H9 (cell line): ENCODE results near the gene ARHGEF17. TPM values are rescaled to one million over a fixed set of nuclear protein-coding genes. Genes with fewer than 3 reads are reported as not detected.
A peak's percentile ranks its signal among the peaks of the same experiment; 100 is the strongest.

Source experiments
- DNase-seq: peaks from one replicate; pipeline ENCODE4 v3.0.0-alpha.2; 2017
- H2AFZ ChIP-seq: one replicate; pipeline ENCODE4 v1.6.1; 2013; ENCODE audit warnings: mild to moderate bottlenecking, low read length, control low read depth, moderate library complexity
- H2AK5ac ChIP-seq: 2 replicates; pipeline ENCODE4 v1.6.1; 2013; ENCODE audit warnings: low read length, control low read depth, mixed read lengths; ENCODE audit not compliant: insufficient read length
- H2BK120ac ChIP-seq: one replicate; pipeline ENCODE4 v1.6.1; 2013; ENCODE audit warnings: low read depth, mild to moderate bottlenecking, low read length, control low read depth, inconsistent platforms; ENCODE audit not compliant: poor library complexity, severe bottlenecking
- H2BK12ac ChIP-seq: 2 replicates; pipeline ENCODE4 v1.6.1; 2013; ENCODE audit warnings: low read length, control low read depth, mixed read lengths, low read depth; ENCODE audit not compliant: insufficient read length
- H2BK15ac ChIP-seq: 2 replicates; pipeline ENCODE4 v1.6.1; 2013; ENCODE audit warnings: low read depth, low read length, control low read depth
- H2BK20ac ChIP-seq: one replicate; pipeline ENCODE4 v1.6.1; 2013; ENCODE audit warnings: low read depth, mild to moderate bottlenecking, low read length, control low read depth, inconsistent platforms; ENCODE audit not compliant: poor library complexity, severe bottlenecking
- H2BK5ac ChIP-seq: 2 replicates; pipeline ENCODE4 v1.6.1; 2013; ENCODE audit warnings: low read length, control low read depth, mixed read lengths; ENCODE audit not compliant: insufficient read length
- H3K14ac ChIP-seq: 2 replicates; pipeline ENCODE4 v1.6.1; 2013; ENCODE audit warnings: low read length, control low read depth; ENCODE audit not compliant: insufficient read depth
- H3K18ac ChIP-seq: 2 replicates; pipeline ENCODE4 v1.6.1; 2013; ENCODE audit warnings: low read depth, mild to moderate bottlenecking, mixed read lengths, low read length, control low read depth; ENCODE audit not compliant: insufficient read length
- H3K23ac ChIP-seq: 2 replicates; pipeline ENCODE4 v1.6.1; 2013; ENCODE audit warnings: low read length, control low read depth, mixed read lengths, low read depth; ENCODE audit not compliant: insufficient read length
- H3K23me2 ChIP-seq: 2 replicates; pipeline ENCODE4 v1.6.1; 2013; ENCODE audit warnings: low read depth, mild to moderate bottlenecking, mixed read lengths, low read length, control low read depth; ENCODE audit not compliant: insufficient read length, poor library complexity, severe bottlenecking
- H3K27ac ChIP-seq: 2 replicates; pipeline ENCODE4 v1.5.1; 2013; ENCODE audit warnings: low read length, control low read depth, mixed read lengths, low read depth; ENCODE audit not compliant: insufficient read length
- H3K27me3 ChIP-seq: 2 replicates; pipeline ENCODE4 v1.6.1; 2013; ENCODE audit warnings: low read length, control low read depth, inconsistent platforms; ENCODE audit not compliant: insufficient read depth
- H3K4ac ChIP-seq: 2 replicates; pipeline ENCODE4 v1.6.1; 2013; ENCODE audit warnings: low read depth, mild to moderate bottlenecking, control low read depth, inconsistent platforms, low read length, moderate library complexity
- H3K4me1 ChIP-seq: 2 replicates; pipeline ENCODE4 v1.6.1; 2013; ENCODE audit warnings: low read length, control low read depth, inconsistent platforms; ENCODE audit not compliant: insufficient read depth
- H3K4me2 ChIP-seq: 2 replicates; pipeline ENCODE4 v1.6.1; 2013; ENCODE audit warnings: low read length, control low read depth, mixed read lengths; ENCODE audit not compliant: insufficient read length, insufficient read depth
- H3K56ac ChIP-seq: 2 replicates; pipeline ENCODE4 v1.6.1; 2013; ENCODE audit warnings: low read depth, mild to moderate bottlenecking, mixed read lengths, low read length, control low read depth; ENCODE audit not compliant: insufficient read length
- H3K79me1 ChIP-seq: 2 replicates; pipeline ENCODE4 v1.6.1; 2013; ENCODE audit warnings: low read depth, mild to moderate bottlenecking, moderate library complexity, low read length, control low read depth, inconsistent platforms; ENCODE audit not compliant: insufficient read depth, poor library complexity, severe bottlenecking
- H3K79me2 ChIP-seq: 2 replicates; pipeline ENCODE4 v1.6.1; 2013; ENCODE audit warnings: low read length, control low read depth, inconsistent platforms; ENCODE audit not compliant: insufficient read depth
- H3K9ac ChIP-seq: 2 replicates; pipeline ENCODE4 v1.6.1; 2013; ENCODE audit warnings: low read length, control low read depth, mixed read lengths; ENCODE audit not compliant: insufficient read length; ENCODE audit errors: extremely low read depth
- H3K9me3 ChIP-seq: one replicate; pipeline ENCODE4 v1.6.1; 2013; ENCODE audit warnings: low read depth, low read length, inconsistent platforms; ENCODE audit not compliant: control insufficient read depth
- H3T11ph ChIP-seq: one replicate; pipeline ENCODE4 v1.6.1; 2013; ENCODE audit warnings: mild to moderate bottlenecking, low read length, control low read depth, inconsistent platforms
- H4K20me1 ChIP-seq: one replicate; pipeline ENCODE4 v1.6.1; 2013; ENCODE audit not compliant: control insufficient read depth, insufficient read length, insufficient read depth
- H4K5ac ChIP-seq: 2 replicates; pipeline ENCODE4 v1.6.1; 2013; ENCODE audit warnings: low read depth, mild to moderate bottlenecking, mixed read lengths, low read length, control low read depth; ENCODE audit not compliant: insufficient read length
- H4K8ac ChIP-seq: replicated peaks from 2 replicates; pipeline ENCODE4 v1.6.1; 2013; ENCODE audit warnings: low read length, control low read depth, mixed read lengths, low read depth; ENCODE audit not compliant: insufficient read length
- H4K91ac ChIP-seq: 2 replicates; pipeline ENCODE4 v1.6.1; 2013; ENCODE audit warnings: low read depth, mild to moderate bottlenecking, moderate library complexity, mixed read lengths, low read length, control low read depth; ENCODE audit not compliant: insufficient read length
- H3K27ac Mint-ChIP-seq, 3 experiments: 2 replicates in 2 of 3; 3 replicates in 1 of 3; pipeline ENCODE4 v1.8.0; 2020 to 2021; ENCODE audit warnings: mixed read lengths in 3 of 3, mild to moderate bottlenecking in 1 of 3, moderate library complexity in 1 of 3
- H3K27me3 Mint-ChIP-seq: 2 replicates; pipeline ENCODE4 v1.8.0; 2021; ENCODE audit warnings: low read depth, mild to moderate bottlenecking, moderate library complexity, mixed read lengths
- H3K36me3 Mint-ChIP-seq, 3 experiments: 2 replicates in 2 of 3; 3 replicates in 1 of 3; pipeline ENCODE4 v1.8.0; 2020 to 2021; ENCODE audit warnings: low read depth in 3 of 3, mixed read lengths in 3 of 3; ENCODE audit not compliant: insufficient read depth in 1 of 3
- H3K4me1 Mint-ChIP-seq, 2 experiments: 2 replicates each; pipeline ENCODE4 v1.8.0; 2020; ENCODE audit warnings: mixed read lengths in 2 of 2
- H3K4me3 Mint-ChIP-seq, 2 experiments: 2 replicates in 1 of 2; 3 replicates in 1 of 2; pipeline ENCODE4 v1.8.0; 2020 to 2021; ENCODE audit warnings: mild to moderate bottlenecking in 2 of 2, mixed read lengths in 2 of 2, moderate library complexity in 1 of 2
- H3K9me3 Mint-ChIP-seq, 2 experiments: 2 replicates in 1 of 2; 3 replicates in 1 of 2; pipeline ENCODE4 v1.8.0; 2020; ENCODE audit warnings: mild to moderate bottlenecking in 2 of 2, mixed read lengths in 2 of 2, moderate library complexity in 1 of 2
- WGBS: extraction: QIAGEN DNeasy Blood & Tissue Kit; methylation state at CpG from one replicate; pipeline ENCODE4 v1.1.7; 2013; ENCODE audit warnings: missing lambda C conversion rate, low lambda C conversion rate, mixed read lengths; ENCODE audit not compliant: insufficient read length; ENCODE audit errors: extremely low coverage; 5-methylcytosine and 5-hydroxymethylcytosine counted together
- total RNA-seq: library from RNA; stranded (reverse); gene quantifications from 2 replicates; pipeline ENCODE4 v1.2.1, GENCODE V29; 2021
- TF ChIP-seq, protein P1 (sequence below): fragments of 200-600 bp; sonication (generic); conservative IDR thresholded peaks from 3 replicates; pipeline ENCODE4 v1.8.0; 2021; ENCODE audit warnings: antibody characterized with exemption, mild to moderate bottlenecking

Gene ARHGEF17
- total RNA-seq, 1 experiment from 2014 or later: 7.4 TPM

DNA sequence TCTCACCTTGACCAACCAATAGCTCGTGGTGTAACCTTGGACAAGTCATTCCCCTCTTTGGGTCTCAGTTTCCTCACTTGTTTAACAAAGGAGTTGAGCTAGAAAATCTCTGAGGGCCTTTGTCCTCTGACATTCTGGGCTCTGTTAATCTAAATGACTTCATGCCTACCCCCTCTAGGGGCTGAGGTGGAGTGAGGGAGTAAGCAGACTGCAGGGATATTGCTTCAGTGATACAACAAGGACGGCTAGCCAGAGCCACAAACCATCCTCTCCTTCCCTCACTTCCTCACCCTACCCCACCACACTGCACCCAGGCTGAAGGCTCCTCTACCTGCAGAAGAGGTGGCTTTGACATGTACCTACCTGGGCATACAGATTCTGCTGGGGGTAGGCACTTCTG lies 103.0 kb downstream of the ARHGEF17 start:
- Mint-ChIP-seq H3K4me3 (no peak overlapping the region), H3K27ac (peak overlapping the region in 1 of 3 experiments; percentile 24; a peak in 1 of 7 replicates), H3K9me3 (no peaks in the 10 kb centered on the region), H3K36me3 (peaks cover 18 to 33% (median 31%) of the 10 kb centered on the region in 3 experiments; a peak in 6 of 7 replicates), H3K27me3 (no peaks in the 10 kb centered on the region), H3K4me1 (peaks cover 11 to 21% of the 10 kb centered on the region in 2 experiments)
- Histone ChIP-seq H3K9ac (no peak overlapping the region), H3K4ac (no peak overlapping the region), H4K8ac (no peak overlapping the region), H3K79me1 (no peaks in the 10 kb centered on the region), H2BK120ac (no peak overlapping the region), H3K9me3 (no peaks in the 10 kb centered on the region), H3K4me2 (no peak overlapping the region), H3K23me2 (no peaks in the 10 kb centered on the region), H2BK5ac (no peak overlapping the region), H2BK12ac (no peak overlapping the region), H4K91ac (no peak overlapping the region), H3K79me2 (no peaks in the 10 kb centered on the region), H4K5ac (no peak overlapping the region), H3K27me3 (no peaks in the 10 kb centered on the region), H3K4me1 (no peaks in the 10 kb centered on the region), H3K23ac (no peak overlapping the region), H2BK20ac (no peak overlapping the region), H3K56ac (no peak overlapping the region), H3T11ph (no peak overlapping the region), H2AFZ (no peak overlapping the region), H3K18ac (no peak overlapping the region), H2BK15ac (no peak overlapping the region), H3K14ac (no peak overlapping the region), H2AK5ac (no peak overlapping the region), H3K27ac (no peak overlapping the region), H4K20me1 (no peaks in the 10 kb centered on the region)
- no CpG with 5 or more reads among the region's 2 CpGs for WGBS
- DNase-seq: no peak
- TF ChIP-seq, protein P1, sequence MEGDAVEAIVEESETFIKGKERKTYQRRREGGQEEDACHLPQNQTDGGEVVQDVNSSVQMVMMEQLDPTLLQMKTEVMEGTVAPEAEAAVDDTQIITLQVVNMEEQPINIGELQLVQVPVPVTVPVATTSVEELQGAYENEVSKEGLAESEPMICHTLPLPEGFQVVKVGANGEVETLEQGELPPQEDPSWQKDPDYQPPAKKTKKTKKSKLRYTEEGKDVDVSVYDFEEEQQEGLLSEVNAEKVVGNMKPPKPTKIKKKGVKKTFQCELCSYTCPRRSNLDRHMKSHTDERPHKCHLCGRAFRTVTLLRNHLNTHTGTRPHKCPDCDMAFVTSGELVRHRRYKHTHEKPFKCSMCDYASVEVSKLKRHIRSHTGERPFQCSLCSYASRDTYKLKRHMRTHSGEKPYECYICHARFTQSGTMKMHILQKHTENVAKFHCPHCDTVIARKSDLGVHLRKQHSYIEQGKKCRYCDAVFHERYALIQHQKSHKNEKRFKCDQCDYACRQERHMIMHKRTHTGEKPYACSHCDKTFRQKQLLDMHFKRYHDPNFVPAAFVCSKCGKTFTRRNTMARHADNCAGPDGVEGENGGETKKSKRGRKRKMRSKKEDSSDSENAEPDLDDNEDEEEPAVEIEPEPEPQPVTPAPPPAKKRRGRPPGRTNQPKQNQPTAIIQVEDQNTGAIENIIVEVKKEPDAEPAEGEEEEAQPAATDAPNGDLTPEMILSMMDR: peak; percentile 28; the same call in 2 of the 3 replicates
